H9 (cell line): ENCODE data around the gene GRID2. TPM values are rescaled to one million over a fixed set of nuclear protein-coding genes. Genes with fewer than 3 reads are reported as not detected.

ENCODE experiments used
- DNase-seq: peaks from one replicate; pipeline ENCODE4 v3.0.0-alpha.2; 2017
- H2AFZ ChIP-seq: one replicate; pipeline ENCODE4 v1.6.1; 2013; ENCODE audit warnings: mild to moderate bottlenecking, low read length, control low read depth, moderate library complexity
- H2AK5ac ChIP-seq: 2 replicates; pipeline ENCODE4 v1.6.1; 2013; ENCODE audit warnings: low read length, control low read depth, mixed read lengths; ENCODE audit not compliant: insufficient read length
- H2BK120ac ChIP-seq: one replicate; pipeline ENCODE4 v1.6.1; 2013; ENCODE audit warnings: low read depth, mild to moderate bottlenecking, low read length, control low read depth, inconsistent platforms; ENCODE audit not compliant: poor library complexity, severe bottlenecking
- H2BK12ac ChIP-seq: 2 replicates; pipeline ENCODE4 v1.6.1; 2013; ENCODE audit warnings: low read length, control low read depth, mixed read lengths, low read depth; ENCODE audit not compliant: insufficient read length
- H2BK15ac ChIP-seq: 2 replicates; pipeline ENCODE4 v1.6.1; 2013; ENCODE audit warnings: low read depth, low read length, control low read depth
- H2BK20ac ChIP-seq: one replicate; pipeline ENCODE4 v1.6.1; 2013; ENCODE audit warnings: low read depth, mild to moderate bottlenecking, low read length, control low read depth, inconsistent platforms; ENCODE audit not compliant: poor library complexity, severe bottlenecking
- H2BK5ac ChIP-seq: 2 replicates; pipeline ENCODE4 v1.6.1; 2013; ENCODE audit warnings: low read length, control low read depth, mixed read lengths; ENCODE audit not compliant: insufficient read length
- H3K14ac ChIP-seq: 2 replicates; pipeline ENCODE4 v1.6.1; 2013; ENCODE audit warnings: low read length, control low read depth; ENCODE audit not compliant: insufficient read depth
- H3K18ac ChIP-seq: 2 replicates; pipeline ENCODE4 v1.6.1; 2013; ENCODE audit warnings: low read depth, mild to moderate bottlenecking, mixed read lengths, low read length, control low read depth; ENCODE audit not compliant: insufficient read length
- H3K23ac ChIP-seq: 2 replicates; pipeline ENCODE4 v1.6.1; 2013; ENCODE audit warnings: low read length, control low read depth, mixed read lengths, low read depth; ENCODE audit not compliant: insufficient read length
- H3K23me2 ChIP-seq: 2 replicates; pipeline ENCODE4 v1.6.1; 2013; ENCODE audit warnings: low read depth, mild to moderate bottlenecking, mixed read lengths, low read length, control low read depth; ENCODE audit not compliant: insufficient read length, poor library complexity, severe bottlenecking
- H3K27ac ChIP-seq: 2 replicates; pipeline ENCODE4 v1.5.1; 2013; ENCODE audit warnings: low read length, control low read depth, mixed read lengths, low read depth; ENCODE audit not compliant: insufficient read length
- H3K27me3 ChIP-seq: 2 replicates; pipeline ENCODE4 v1.6.1; 2013; ENCODE audit warnings: low read length, control low read depth, inconsistent platforms; ENCODE audit not compliant: insufficient read depth
- H3K4ac ChIP-seq: 2 replicates; pipeline ENCODE4 v1.6.1; 2013; ENCODE audit warnings: low read depth, mild to moderate bottlenecking, control low read depth, inconsistent platforms, low read length, moderate library complexity
- H3K4me1 ChIP-seq: 2 replicates; pipeline ENCODE4 v1.6.1; 2013; ENCODE audit warnings: low read length, control low read depth, inconsistent platforms; ENCODE audit not compliant: insufficient read depth
- H3K4me2 ChIP-seq: 2 replicates; pipeline ENCODE4 v1.6.1; 2013; ENCODE audit warnings: low read length, control low read depth, mixed read lengths; ENCODE audit not compliant: insufficient read length, insufficient read depth
- H3K56ac ChIP-seq: 2 replicates; pipeline ENCODE4 v1.6.1; 2013; ENCODE audit warnings: low read depth, mild to moderate bottlenecking, mixed read lengths, low read length, control low read depth; ENCODE audit not compliant: insufficient read length
- H3K79me1 ChIP-seq: 2 replicates; pipeline ENCODE4 v1.6.1; 2013; ENCODE audit warnings: low read depth, mild to moderate bottlenecking, moderate library complexity, low read length, control low read depth, inconsistent platforms; ENCODE audit not compliant: insufficient read depth, poor library complexity, severe bottlenecking
- H3K79me2 ChIP-seq: 2 replicates; pipeline ENCODE4 v1.6.1; 2013; ENCODE audit warnings: low read length, control low read depth, inconsistent platforms; ENCODE audit not compliant: insufficient read depth
- H3K9ac ChIP-seq: 2 replicates; pipeline ENCODE4 v1.6.1; 2013; ENCODE audit warnings: low read length, control low read depth, mixed read lengths; ENCODE audit not compliant: insufficient read length; ENCODE audit errors: extremely low read depth
- H3K9me3 ChIP-seq: one replicate; pipeline ENCODE4 v1.6.1; 2013; ENCODE audit warnings: low read depth, low read length, inconsistent platforms; ENCODE audit not compliant: control insufficient read depth
- H3T11ph ChIP-seq: one replicate; pipeline ENCODE4 v1.6.1; 2013; ENCODE audit warnings: mild to moderate bottlenecking, low read length, control low read depth, inconsistent platforms
- H4K20me1 ChIP-seq: one replicate; pipeline ENCODE4 v1.6.1; 2013; ENCODE audit not compliant: control insufficient read depth, insufficient read length, insufficient read depth
- H4K5ac ChIP-seq: 2 replicates; pipeline ENCODE4 v1.6.1; 2013; ENCODE audit warnings: low read depth, mild to moderate bottlenecking, mixed read lengths, low read length, control low read depth; ENCODE audit not compliant: insufficient read length
- H4K8ac ChIP-seq: replicated peaks from 2 replicates; pipeline ENCODE4 v1.6.1; 2013; ENCODE audit warnings: low read length, control low read depth, mixed read lengths, low read depth; ENCODE audit not compliant: insufficient read length
- H4K91ac ChIP-seq: 2 replicates; pipeline ENCODE4 v1.6.1; 2013; ENCODE audit warnings: low read depth, mild to moderate bottlenecking, moderate library complexity, mixed read lengths, low read length, control low read depth; ENCODE audit not compliant: insufficient read length
- H3K27ac Mint-ChIP-seq, 3 experiments: 2 replicates in 2 of 3; 3 replicates in 1 of 3; pipeline ENCODE4 v1.8.0; 2020 to 2021; ENCODE audit warnings: mixed read lengths in 3 of 3, mild to moderate bottlenecking in 1 of 3, moderate library complexity in 1 of 3
- H3K27me3 Mint-ChIP-seq: 2 replicates; pipeline ENCODE4 v1.8.0; 2021; ENCODE audit warnings: low read depth, mild to moderate bottlenecking, moderate library complexity, mixed read lengths
- H3K36me3 Mint-ChIP-seq, 3 experiments: 2 replicates in 2 of 3; 3 replicates in 1 of 3; pipeline ENCODE4 v1.8.0; 2020 to 2021; ENCODE audit warnings: low read depth in 3 of 3, mixed read lengths in 3 of 3; ENCODE audit not compliant: insufficient read depth in 1 of 3
- H3K4me1 Mint-ChIP-seq, 2 experiments: 2 replicates each; pipeline ENCODE4 v1.8.0; 2020; ENCODE audit warnings: mixed read lengths in 2 of 2
- H3K4me3 Mint-ChIP-seq, 2 experiments: 2 replicates in 1 of 2; 3 replicates in 1 of 2; pipeline ENCODE4 v1.8.0; 2020 to 2021; ENCODE audit warnings: mild to moderate bottlenecking in 2 of 2, mixed read lengths in 2 of 2, moderate library complexity in 1 of 2
- H3K9me3 Mint-ChIP-seq, 2 experiments: 2 replicates in 1 of 2; 3 replicates in 1 of 2; pipeline ENCODE4 v1.8.0; 2020; ENCODE audit warnings: mild to moderate bottlenecking in 2 of 2, mixed read lengths in 2 of 2, moderate library complexity in 1 of 2
- WGBS: extraction: QIAGEN DNeasy Blood & Tissue Kit; methylation state at CpG from one replicate; pipeline ENCODE4 v1.1.7; 2013; ENCODE audit warnings: missing lambda C conversion rate, low lambda C conversion rate, mixed read lengths; ENCODE audit not compliant: insufficient read length; ENCODE audit errors: extremely low coverage; 5-methylcytosine and 5-hydroxymethylcytosine counted together
- total RNA-seq: library from RNA; stranded (reverse); gene quantifications from 2 replicates; pipeline ENCODE4 v1.2.1, GENCODE V29; 2021
- TF ChIP-seq, protein P1 (sequence below): fragments of 200-600 bp; sonication (generic); conservative IDR thresholded peaks from 3 replicates; pipeline ENCODE4 v1.8.0; 2021; ENCODE audit warnings: antibody characterized with exemption, mild to moderate bottlenecking

The GRID2 gene
- total RNA-seq, 1 experiment from 2014 or later = 21.8 TPM

DNA sequence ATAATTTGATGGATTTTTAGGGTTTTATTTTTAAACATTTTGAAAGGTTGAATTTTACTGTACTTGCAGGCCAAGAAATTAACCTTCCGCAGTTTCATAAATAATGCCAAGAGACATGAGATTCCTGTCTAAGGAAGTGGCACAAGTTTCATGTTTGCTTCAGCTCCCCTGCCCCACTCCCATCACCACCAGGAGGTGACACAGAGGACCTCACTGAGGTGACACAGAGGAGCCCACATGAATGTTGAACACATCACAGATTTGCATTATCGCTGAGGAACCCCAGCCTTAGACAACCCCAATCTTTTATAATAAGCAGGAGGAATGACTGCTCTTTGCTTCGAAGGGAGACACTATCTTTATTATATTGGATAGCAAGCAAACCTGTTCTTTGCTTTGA, 1033.4 kb downstream of the GRID2 start:
- no peak overlapping the region for H3T11ph ChIP-seq
- no peak overlapping the region for H3K27ac ChIP-seq
- no CpG with 5 or more reads among the region's 3 CpGs for WGBS
- no peaks in the 10 kb centered on the region for H4K20me1 ChIP-seq
- H4K91ac ChIP-seq = no peak overlapping the region
- H3K9me3 ChIP-seq = no peaks in the 10 kb centered on the region
- H3K27ac Mint-ChIP-seq = peak overlapping the region in 1 of 3 experiments; percentile 29; a peak in 1 of 7 replicates
- H3K9ac ChIP-seq = no peak overlapping the region
- H2BK5ac ChIP-seq = no peak overlapping the region
- no peak overlapping the region for H2AK5ac ChIP-seq
- H3K56ac ChIP-seq = no peak overlapping the region
- H3K4ac ChIP-seq = no peak overlapping the region
- H3K23me2 ChIP-seq = no peaks in the 10 kb centered on the region
- no peak overlapping the region for H2BK12ac ChIP-seq
- H2AFZ ChIP-seq = no peak overlapping the region
- no peak overlapping the region for H4K8ac ChIP-seq
- no peaks in the 10 kb centered on the region for H3K79me2 ChIP-seq
- no peaks in the 10 kb centered on the region for H3K27me3 Mint-ChIP-seq
- H2BK120ac ChIP-seq = no peak overlapping the region
- TF ChIP-seq, protein P1, sequence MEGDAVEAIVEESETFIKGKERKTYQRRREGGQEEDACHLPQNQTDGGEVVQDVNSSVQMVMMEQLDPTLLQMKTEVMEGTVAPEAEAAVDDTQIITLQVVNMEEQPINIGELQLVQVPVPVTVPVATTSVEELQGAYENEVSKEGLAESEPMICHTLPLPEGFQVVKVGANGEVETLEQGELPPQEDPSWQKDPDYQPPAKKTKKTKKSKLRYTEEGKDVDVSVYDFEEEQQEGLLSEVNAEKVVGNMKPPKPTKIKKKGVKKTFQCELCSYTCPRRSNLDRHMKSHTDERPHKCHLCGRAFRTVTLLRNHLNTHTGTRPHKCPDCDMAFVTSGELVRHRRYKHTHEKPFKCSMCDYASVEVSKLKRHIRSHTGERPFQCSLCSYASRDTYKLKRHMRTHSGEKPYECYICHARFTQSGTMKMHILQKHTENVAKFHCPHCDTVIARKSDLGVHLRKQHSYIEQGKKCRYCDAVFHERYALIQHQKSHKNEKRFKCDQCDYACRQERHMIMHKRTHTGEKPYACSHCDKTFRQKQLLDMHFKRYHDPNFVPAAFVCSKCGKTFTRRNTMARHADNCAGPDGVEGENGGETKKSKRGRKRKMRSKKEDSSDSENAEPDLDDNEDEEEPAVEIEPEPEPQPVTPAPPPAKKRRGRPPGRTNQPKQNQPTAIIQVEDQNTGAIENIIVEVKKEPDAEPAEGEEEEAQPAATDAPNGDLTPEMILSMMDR = no peak; the same call in 2 of the 3 replicates
- H3K4me2 ChIP-seq = no peak overlapping the region
- H4K5ac ChIP-seq = no peak overlapping the region
- no peak for DNase-seq
- no peak overlapping the region for H3K18ac ChIP-seq
- H3K9me3 Mint-ChIP-seq = no peaks in the 10 kb centered on the region
- H3K36me3 Mint-ChIP-seq = no peaks in the 10 kb centered on the region
- H2BK20ac ChIP-seq = no peak overlapping the region
- no peaks in the 10 kb centered on the region for H3K4me1 ChIP-seq
- no peak overlapping the region for H3K4me3 Mint-ChIP-seq
- no peaks in the 10 kb centered on the region for H3K27me3 ChIP-seq
- H3K79me1 ChIP-seq = no peaks in the 10 kb centered on the region
- no peak overlapping the region for H3K23ac ChIP-seq
- no peak overlapping the region for H2BK15ac ChIP-seq
- H3K4me1 Mint-ChIP-seq = peaks cover 0 to 7% of the 10 kb centered on the region in 2 experiments; a peak in 3 of 4 replicates
- no peak overlapping the region for H3K14ac ChIP-seq
